Measurements from ENCODE around the gene RNASET2.

The RNASET2 gene

DNA sequence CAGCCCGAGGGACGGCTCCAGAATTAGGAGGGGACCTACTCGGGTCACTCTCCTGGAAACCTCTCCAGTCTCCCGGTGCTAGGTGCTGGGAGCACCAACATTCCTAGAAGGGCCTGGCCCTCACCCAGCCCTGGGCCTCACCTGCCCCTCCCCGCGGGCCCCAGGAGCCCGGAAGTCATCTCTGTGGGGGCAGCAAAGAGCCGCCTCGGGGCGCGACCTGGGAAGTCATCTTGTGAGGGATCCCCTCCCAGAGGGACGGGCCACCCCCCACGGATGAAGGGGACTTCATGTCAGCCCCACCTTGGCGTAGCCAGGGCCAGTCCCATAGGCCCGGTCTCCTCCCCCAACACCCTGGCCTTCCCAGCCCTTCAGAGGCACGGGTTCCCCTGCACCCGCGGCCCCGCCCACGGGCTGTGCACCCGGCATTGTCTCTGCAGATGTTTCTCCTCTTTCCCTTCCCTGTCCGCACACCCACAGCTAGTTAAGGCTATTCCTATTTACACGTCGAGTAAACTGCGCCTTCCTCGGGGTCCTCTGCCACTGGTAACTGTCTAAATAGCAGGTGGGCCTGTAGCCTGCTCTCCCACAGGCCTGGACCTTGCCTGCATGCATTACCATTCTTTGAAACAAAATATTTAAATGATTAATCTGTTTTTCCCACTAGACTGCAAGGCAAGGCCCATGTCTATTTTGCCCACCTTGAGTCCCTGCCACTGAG lies 896 bp upstream of the RNASET2 start:
- no peak for TF ChIP-seq CTCF (IDR thresholded peaks at IDR 0.05; ENCODE audit: low read length, missing control alignments)
- H3K4me3 ChIP-seq (replicated peaks; ENCODE audit: low read depth, low read length): peak overlapping the region; percentile 71
- no peak for DNase-seq (ENCODE audit: low read depth)

DNA sequence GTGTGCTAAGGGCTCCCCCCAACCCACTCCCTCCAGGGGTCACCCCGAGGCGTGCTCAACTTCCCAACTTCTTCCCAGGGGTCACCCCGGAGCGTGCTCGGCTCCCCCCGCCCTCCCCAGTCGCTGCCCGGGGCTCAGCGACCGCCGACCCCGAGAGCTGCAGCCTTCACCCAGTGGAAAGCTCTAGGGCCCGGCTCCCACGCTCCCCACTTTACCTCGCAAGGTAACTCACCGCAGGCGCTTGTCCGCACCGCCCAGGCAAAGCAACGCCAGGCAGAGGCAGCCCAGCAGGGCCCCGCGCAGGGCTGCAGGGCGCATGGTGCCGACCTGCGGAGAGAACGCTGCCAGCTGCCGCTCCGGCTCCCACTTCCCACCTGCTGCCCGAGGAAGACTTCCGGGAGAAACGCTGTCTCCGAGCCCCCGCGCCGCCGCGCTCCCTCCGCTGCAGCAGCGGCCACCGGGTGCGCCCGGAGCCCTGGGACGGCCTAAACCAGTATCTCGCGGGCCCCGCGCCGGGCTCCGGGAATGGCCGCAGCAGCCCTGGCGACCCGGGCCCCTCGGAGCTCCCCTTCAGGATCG lies 396 bp downstream of the RNASET2 start:
- DNase-seq (ENCODE audit: low read depth): no peak
- H3K4me3 ChIP-seq (replicated peaks; ENCODE audit: low read depth, low read length): peak overlapping the region; percentile 71
- no peak for TF ChIP-seq CTCF (IDR thresholded peaks at IDR 0.05; ENCODE audit: low read length, missing control alignments)

- DNase-seq (ENCODE audit: low read depth): no peak
- peak overlapping the region; percentile 71 for H3K4me3 ChIP-seq (replicated peaks; ENCODE audit: low read depth, low read length)
- TF ChIP-seq CTCF (IDR thresholded peaks at IDR 0.05; ENCODE audit: low read length, missing control alignments): no peak
Observed at GRCh38 chr6:166955121-166955864, 1.1 kb downstream of the RNASET2 start.

GRCh38 chr6:166954118-166954713 lies 2.1 kb downstream of the RNASET2 start:
- TF ChIP-seq CTCF (IDR thresholded peaks at IDR 0.05; ENCODE audit: low read length, missing control alignments): no peak
- no peak overlapping the region for H3K4me3 ChIP-seq (replicated peaks; ENCODE audit: low read depth, low read length)
- no peak for DNase-seq (ENCODE audit: low read depth)

GRCh38 chr6:166952567-166953486 lies 3.5 kb downstream of the RNASET2 start:
- no peak for DNase-seq (ENCODE audit: low read depth)
- TF ChIP-seq CTCF (IDR thresholded peaks at IDR 0.05; ENCODE audit: low read length, missing control alignments): no peak
- H3K4me3 ChIP-seq (replicated peaks; ENCODE audit: low read depth, low read length): no peak overlapping the region

DNA sequence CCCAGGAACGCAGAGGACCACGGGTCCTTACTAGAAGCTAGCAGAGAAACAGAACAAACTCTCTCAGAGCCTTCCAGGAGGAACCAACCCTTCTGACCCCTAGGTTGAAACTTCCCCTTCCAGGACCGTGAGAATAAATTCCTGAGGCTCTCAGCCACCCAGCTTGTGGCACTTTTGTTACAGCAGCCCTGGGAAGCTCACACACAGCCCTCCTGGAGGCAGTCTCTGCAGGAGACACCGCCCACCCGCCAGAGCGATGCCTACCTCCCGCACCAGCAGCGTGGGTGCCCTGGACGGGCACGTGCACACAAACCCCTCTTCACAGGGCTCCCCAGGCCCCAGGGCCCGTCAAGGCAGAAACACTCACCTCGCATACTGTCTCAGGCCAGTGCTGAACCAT lies 4.2 kb downstream of the RNASET2 start:
- no peak for TF ChIP-seq CTCF (IDR thresholded peaks at IDR 0.05; ENCODE audit: low read length, missing control alignments)
- no peak for DNase-seq (ENCODE audit: low read depth)
- no peak overlapping the region for H3K4me3 ChIP-seq (replicated peaks; ENCODE audit: low read depth, low read length)

All from fibroblast of pulmonary artery (primary cell).